Measurements from ENCODE around the gene ARHGAP24.

DNA sequence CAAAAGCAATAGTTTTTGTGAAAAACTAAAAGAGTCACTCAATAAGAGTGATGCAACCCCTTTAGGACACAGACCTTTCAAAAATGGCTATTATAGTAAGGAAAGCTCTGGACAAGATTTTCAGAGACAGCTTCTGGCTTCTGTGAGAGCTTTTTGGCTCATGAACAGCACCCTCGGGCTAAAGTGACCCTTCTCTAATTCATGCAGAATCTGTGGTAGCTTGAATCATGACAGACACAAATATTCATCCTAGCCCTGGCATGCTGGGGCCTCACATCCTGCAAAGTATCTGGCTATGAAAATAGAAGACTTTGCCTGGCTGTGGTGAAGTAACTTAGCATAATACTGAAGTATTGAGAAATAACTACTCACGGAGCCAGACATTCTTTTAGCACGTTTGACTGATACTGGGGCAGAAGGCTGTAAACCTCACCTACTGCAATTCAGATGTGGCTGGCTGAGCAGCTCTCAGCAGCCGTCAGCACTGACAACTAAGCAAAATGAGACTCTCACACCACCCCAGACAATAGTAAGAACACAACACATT lies 557.6 kb downstream of the ARHGAP24 start:
- TF ChIP-seq, protein P1, sequence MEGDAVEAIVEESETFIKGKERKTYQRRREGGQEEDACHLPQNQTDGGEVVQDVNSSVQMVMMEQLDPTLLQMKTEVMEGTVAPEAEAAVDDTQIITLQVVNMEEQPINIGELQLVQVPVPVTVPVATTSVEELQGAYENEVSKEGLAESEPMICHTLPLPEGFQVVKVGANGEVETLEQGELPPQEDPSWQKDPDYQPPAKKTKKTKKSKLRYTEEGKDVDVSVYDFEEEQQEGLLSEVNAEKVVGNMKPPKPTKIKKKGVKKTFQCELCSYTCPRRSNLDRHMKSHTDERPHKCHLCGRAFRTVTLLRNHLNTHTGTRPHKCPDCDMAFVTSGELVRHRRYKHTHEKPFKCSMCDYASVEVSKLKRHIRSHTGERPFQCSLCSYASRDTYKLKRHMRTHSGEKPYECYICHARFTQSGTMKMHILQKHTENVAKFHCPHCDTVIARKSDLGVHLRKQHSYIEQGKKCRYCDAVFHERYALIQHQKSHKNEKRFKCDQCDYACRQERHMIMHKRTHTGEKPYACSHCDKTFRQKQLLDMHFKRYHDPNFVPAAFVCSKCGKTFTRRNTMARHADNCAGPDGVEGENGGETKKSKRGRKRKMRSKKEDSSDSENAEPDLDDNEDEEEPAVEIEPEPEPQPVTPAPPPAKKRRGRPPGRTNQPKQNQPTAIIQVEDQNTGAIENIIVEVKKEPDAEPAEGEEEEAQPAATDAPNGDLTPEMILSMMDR (IDR thresholded peaks at IDR 0.05 in 2 of 3, conservative IDR thresholded peaks at IDR 0.05 in 1 of 3; ENCODE audit: borderline replicate concordance in 1 of 3, insufficient read depth in 1 of 3, low read depth in 2 of 3, low read length in 2 of 3), result no peak
- TF ChIP-seq ZFX (IDR thresholded peaks at IDR 0.05), result no peak
- no peak for TF ChIP-seq SRF (IDR thresholded peaks at IDR 0.05; ENCODE audit: low read depth)
- TF ChIP-seq, protein P2, sequence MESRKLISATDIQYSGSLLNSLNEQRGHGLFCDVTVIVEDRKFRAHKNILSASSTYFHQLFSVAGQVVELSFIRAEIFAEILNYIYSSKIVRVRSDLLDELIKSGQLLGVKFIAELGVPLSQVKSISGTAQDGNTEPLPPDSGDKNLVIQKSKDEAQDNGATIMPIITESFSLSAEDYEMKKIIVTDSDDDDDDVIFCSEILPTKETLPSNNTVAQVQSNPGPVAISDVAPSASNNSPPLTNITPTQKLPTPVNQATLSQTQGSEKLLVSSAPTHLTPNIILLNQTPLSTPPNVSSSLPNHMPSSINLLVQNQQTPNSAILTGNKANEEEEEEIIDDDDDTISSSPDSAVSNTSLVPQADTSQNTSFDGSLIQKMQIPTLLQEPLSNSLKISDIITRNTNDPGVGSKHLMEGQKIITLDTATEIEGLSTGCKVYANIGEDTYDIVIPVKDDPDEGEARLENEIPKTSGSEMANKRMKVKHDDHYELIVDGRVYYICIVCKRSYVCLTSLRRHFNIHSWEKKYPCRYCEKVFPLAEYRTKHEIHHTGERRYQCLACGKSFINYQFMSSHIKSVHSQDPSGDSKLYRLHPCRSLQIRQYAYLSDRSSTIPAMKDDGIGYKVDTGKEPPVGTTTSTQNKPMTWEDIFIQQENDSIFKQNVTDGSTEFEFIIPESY (IDR thresholded peaks at IDR 0.05; ENCODE audit: extremely low read depth, insufficient replicate concordance, low read length), result no peak
- TF ChIP-seq POLR2A (IDR thresholded peaks at IDR 0.05; ENCODE audit: borderline replicate concordance, extremely low read depth, insufficient read depth, insufficient read length), result no peak
- TF ChIP-seq CEBPB (IDR thresholded peaks at IDR 0.05; ENCODE audit: low read depth), result no peak
- no peak for TF ChIP-seq YY1 (IDR thresholded peaks at IDR 0.05; ENCODE audit: extremely low read depth, insufficient replicate concordance, low read depth, low read length)
- TF ChIP-seq EZH2 (IDR thresholded peaks at IDR 0.05), result no peak
- TF ChIP-seq JUND (IDR thresholded peaks at IDR 0.05), result no peak
- no peak for TF ChIP-seq EZH2phosphoT487 (IDR thresholded peaks at IDR 0.05; ENCODE audit: borderline replicate concordance)
- no peak for TF ChIP-seq POLR2AphosphoS5 (IDR thresholded peaks at IDR 0.05; ENCODE audit: low read depth, low read length)
- no peak for TF ChIP-seq RAD21 (IDR thresholded peaks at IDR 0.05; ENCODE audit: low read depth)
